Activated B cell treated with CpG ODN at 0.5 μM for 24 hours (primary cell): Measurements from ENCODE around the gene MFAP5. TPM values are rescaled to one million over a fixed set of nuclear protein-coding genes. Genes with fewer than 3 reads are reported as not detected.

Experiments used
- ATAC-seq: fragments of 200-7000 bp; cut with Tn5 transposase; one replicate; pipeline ENCODE4 v1.10.0; 2021; ENCODE audit warnings: low read depth, mild to moderate bottlenecking, moderate library complexity
- CTCF ChIA-PET: fragments of 350-600 bp; sonication (Branson Sonifier 250); formaldehyde crosslinking; loops from one replicate; lab custom pipeline; 2021; ENCODE audit warnings: antibody characterized with exemption; lab: Charles Lee
- POLR2A ChIA-PET: fragments of 350-600 bp; sonication (Branson Sonifier 250); formaldehyde crosslinking; loops from one replicate; lab custom pipeline; 2021; ENCODE audit warnings: antibody characterized with exemption; lab: Charles Lee
- DNase-seq: peaks from one replicate; pipeline ENCODE4 v3.0.0; 2022
- H3K27ac Mint-ChIP-seq: one replicate; pipeline ENCODE4 v1.8.0; 2020; ENCODE audit warnings: mixed read lengths
- H3K27me3 Mint-ChIP-seq: one replicate; pipeline ENCODE4 v1.8.0; 2021; ENCODE audit warnings: mixed read lengths
- H3K36me3 Mint-ChIP-seq: one replicate; pipeline ENCODE4 v1.8.0; 2021; ENCODE audit warnings: low read depth, mixed read lengths
- H3K4me1 Mint-ChIP-seq: one replicate; pipeline ENCODE4 v1.8.0; 2021; ENCODE audit warnings: mixed read lengths
- H3K4me3 Mint-ChIP-seq: one replicate; pipeline ENCODE4 v1.8.0; 2020; ENCODE audit warnings: mild to moderate bottlenecking, mixed read lengths
- H3K9me3 Mint-ChIP-seq: one replicate; pipeline ENCODE4 v1.8.0; 2020; ENCODE audit warnings: mixed read lengths
- intact Hi-C: fragments of 100-400 bp; cut with micrococcal nuclease; formaldehyde crosslinking; loops from one replicate; pipeline ENCODE4 v1.15.1; 2024
- total RNA-seq: library from RNA; stranded (reverse); gene quantifications from 2 replicates; pipeline ENCODE4 v1.2.3, GENCODE V29; 2022
- TF ChIP-seq, protein P1 (sequence below): fragments of 200-600 bp; IDR thresholded peaks from one replicate; pipeline ENCODE4 v1.8.0; 2022; ENCODE audit warnings: antibody characterized with exemption, mild to moderate bottlenecking

The MFAP5 gene
- total RNA-seq, 1 donor from 2014 or later = 0.35 TPM

DNA sequence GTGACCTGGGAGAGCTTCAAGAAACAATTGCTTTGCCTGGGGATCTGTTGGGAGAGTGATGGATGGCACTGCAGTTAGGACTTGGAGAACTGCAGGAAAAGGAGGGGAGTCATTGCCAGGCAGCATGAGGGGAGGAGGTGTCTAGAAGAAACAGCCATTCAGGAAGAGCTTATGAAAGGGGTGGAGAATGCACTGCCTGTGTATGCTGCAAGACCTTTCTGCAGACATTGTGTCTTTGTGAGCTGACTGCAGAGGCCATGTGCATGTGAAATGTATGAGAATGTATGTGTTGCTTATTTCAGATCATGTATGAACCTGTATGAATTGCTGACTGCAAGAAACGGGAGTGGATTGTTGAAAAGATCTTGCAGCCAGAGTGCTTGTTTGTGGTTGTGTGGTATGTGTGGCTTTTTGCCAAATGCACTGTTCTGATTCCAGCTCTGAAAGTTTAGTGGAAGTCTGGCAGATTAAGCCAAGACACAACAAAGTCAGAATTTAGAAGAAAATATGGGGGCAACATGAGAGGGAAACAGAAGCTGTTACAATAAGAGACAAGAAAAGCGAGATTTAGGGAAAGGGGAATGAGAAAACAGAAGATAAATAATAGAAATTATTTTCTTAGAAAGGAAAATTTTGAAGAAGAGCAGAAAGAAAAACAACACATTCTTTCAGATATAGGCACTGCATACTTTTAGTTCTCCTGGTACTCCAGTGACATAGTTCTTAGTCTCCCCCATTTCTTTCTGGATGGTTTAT, 25.4 kb upstream of the MFAP5 start:
- ATAC-seq = no peak
- DNase-seq = no peak

DNA sequence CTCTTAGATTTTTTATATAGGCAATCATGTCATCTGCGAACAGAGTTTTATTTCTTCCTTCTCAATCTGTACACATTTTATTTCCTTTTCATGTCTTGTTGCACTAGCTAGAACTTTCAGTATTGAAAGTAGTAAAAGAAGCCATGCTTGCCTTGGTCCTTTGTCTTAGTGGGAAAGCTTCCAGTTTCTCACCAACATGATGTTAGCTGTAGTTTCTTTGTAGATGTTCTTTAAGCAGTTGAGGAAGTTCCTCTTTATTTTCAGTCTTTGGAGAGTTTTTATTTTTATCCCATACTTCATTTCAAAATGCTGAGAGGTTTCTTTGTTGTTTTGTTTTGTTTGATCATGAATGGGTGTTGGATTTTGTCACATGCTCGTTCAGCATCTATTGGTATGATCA, 22.4 kb upstream of the MFAP5 start:
- no peak overlapping the region for H3K27ac Mint-ChIP-seq

More for the DNA sequence above, 25.4 kb upstream of the MFAP5 start:
- POLR2A ChIA-PET = interaction anchor here (0.5 kb wide), 2 partner anchors 10 to 14 kb away, joined by 4 read pairs; no protein-coding TSS in a partner anchor
- Mint-ChIP-seq H3K36me3 (no peaks in the 10 kb centered on the region), H3K27ac (no peak overlapping the region), H3K4me1 (peaks cover 11% of the 10 kb centered on the region), H3K27me3 (peaks cover 4% of the 10 kb centered on the region), H3K4me3 (no peak overlapping the region), H3K9me3 (no peaks in the 10 kb centered on the region)
- TF ChIP-seq, protein P1, sequence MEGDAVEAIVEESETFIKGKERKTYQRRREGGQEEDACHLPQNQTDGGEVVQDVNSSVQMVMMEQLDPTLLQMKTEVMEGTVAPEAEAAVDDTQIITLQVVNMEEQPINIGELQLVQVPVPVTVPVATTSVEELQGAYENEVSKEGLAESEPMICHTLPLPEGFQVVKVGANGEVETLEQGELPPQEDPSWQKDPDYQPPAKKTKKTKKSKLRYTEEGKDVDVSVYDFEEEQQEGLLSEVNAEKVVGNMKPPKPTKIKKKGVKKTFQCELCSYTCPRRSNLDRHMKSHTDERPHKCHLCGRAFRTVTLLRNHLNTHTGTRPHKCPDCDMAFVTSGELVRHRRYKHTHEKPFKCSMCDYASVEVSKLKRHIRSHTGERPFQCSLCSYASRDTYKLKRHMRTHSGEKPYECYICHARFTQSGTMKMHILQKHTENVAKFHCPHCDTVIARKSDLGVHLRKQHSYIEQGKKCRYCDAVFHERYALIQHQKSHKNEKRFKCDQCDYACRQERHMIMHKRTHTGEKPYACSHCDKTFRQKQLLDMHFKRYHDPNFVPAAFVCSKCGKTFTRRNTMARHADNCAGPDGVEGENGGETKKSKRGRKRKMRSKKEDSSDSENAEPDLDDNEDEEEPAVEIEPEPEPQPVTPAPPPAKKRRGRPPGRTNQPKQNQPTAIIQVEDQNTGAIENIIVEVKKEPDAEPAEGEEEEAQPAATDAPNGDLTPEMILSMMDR = no peak
- intact Hi-C loops = no loop called here
- CTCF ChIA-PET = interaction anchor here (0.6 to 0.7 kb wide), 2 partner anchors 203 to 343 kb away, joined by 3 read pairs; no protein-coding TSS in a partner anchor

DNA sequence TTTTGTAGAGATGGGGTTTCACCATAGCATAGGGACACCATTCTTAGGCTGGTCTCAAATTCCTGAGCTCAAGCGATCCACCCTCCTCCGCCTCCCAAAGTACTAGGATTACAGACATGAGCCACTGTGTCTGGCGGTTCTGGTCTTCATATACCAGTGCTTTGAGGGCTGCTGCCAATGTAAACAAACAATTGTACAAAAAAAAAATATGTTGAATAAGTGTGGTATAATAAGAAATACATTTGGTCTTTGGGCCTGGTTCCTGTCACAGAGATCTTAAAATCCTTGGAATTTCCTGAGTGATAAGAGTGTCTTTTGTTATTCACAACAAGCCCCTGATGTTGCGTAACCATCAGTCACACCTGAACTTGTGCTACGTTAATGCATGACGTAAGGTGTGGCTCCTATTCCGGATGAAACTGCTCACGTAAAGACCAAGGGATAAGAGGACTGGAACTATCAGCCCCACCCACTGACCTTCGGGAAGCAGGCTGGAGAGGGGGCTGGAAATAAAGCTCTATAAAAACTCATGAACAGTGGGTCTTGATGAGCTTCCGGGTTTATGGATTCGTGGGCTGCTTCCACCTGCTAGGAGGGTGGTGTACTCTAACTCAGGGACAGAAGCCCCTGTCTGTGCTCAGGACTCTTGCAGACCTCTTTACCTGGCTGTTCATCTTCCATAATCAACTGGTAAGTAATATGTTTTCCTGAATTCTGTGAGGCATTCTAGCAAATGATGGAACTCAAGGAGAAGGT, 18.7 kb upstream of the MFAP5 start:
- no peak for ATAC-seq
- POLR2A ChIA-PET = no interaction called here
- Mint-ChIP-seq H3K4me3 (no peak overlapping the region), H3K27ac (no peak overlapping the region), H3K9me3 (no peaks in the 10 kb centered on the region), H3K4me1 (peaks cover 1% of the 10 kb centered on the region), H3K36me3 (no peaks in the 10 kb centered on the region), H3K27me3 (peaks cover 5% of the 10 kb centered on the region)
- TF ChIP-seq, protein P1 = no peak
- no peak for DNase-seq
- intact Hi-C loops = no loop called here
- CTCF ChIA-PET = interaction anchor here (0.5 to 5.1 kb wide), 14 partner anchors 8 to 367 kb away, joined by 3 to 45 read pairs (median 5); no protein-coding TSS in a partner anchor

More for the DNA sequence above, 22.4 kb upstream of the MFAP5 start:
- CTCF ChIA-PET = interaction anchor here (0.7 to 5.1 kb wide), 6 partner anchors 8 to 354 kb away, joined by 3 to 45 read pairs (median 3); no protein-coding TSS in a partner anchor
- no peaks in the 10 kb centered on the region for H3K36me3 Mint-ChIP-seq
- POLR2A ChIA-PET = no interaction called here
- no peak for DNase-seq
- ATAC-seq = no peak
- TF ChIP-seq, protein P1 = no peak
- H3K4me1 Mint-ChIP-seq = peaks cover 1% of the 10 kb centered on the region
- intact Hi-C loops = no loop called here
- no peaks in the 10 kb centered on the region for H3K9me3 Mint-ChIP-seq
- no peak overlapping the region for H3K4me3 Mint-ChIP-seq
- H3K27me3 Mint-ChIP-seq = peaks cover 5% of the 10 kb centered on the region

DNA sequence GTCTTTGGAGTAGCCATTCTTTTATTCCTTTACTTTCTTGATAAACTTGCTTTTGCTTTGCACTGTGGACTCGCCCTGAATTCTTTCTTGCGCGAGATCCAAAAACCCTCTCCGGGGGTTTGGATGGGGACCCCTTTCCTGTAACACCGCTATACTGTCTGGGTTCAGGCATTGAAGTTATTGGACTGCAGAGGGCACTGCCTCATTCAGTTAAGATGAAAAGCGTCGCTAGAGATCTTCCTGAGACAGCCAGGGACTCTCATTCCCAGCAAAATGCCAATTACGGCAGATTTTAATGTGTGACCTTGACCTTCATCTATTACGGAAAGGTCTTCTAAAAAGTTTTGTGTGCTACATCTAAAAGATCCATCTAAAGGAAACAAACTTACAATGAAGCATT, 17.9 kb upstream of the MFAP5 start:
- Mint-ChIP-seq H3K4me3 (no peak overlapping the region), H3K27me3 (peaks cover 5% of the 10 kb centered on the region), H3K27ac (no peak overlapping the region), H3K4me1 (peaks cover 1% of the 10 kb centered on the region), H3K9me3 (no peaks in the 10 kb centered on the region), H3K36me3 (no peaks in the 10 kb centered on the region)
- ChIA-PET POLR2A (no interaction called here), CTCF (interaction anchor here (1.4 to 5.1 kb wide), 6 partner anchors 136 to 368 kb away, joined by 3 to 45 read pairs (median 12); no protein-coding TSS in a partner anchor)
- TF ChIP-seq, protein P1 = no peak
- intact Hi-C loops = no loop called here
- no peak for DNase-seq
- no peak for ATAC-seq
